H1 (cell line): ENCODE data around the gene MTMR8.

Source experiments
- EZH2 ChIP-seq: fragments of 200-600 bp; sonication (generic); IDR thresholded peaks from 2 replicates; pipeline ENCODE4 v1.7.1; 2012; ENCODE audit warnings: low read depth, mild to moderate bottlenecking, moderate library complexity, low read length, inconsistent platforms; ENCODE audit not compliant: severe bottlenecking
- KDM1A ChIP-seq: fragments of 200-600, 300-600 bp; sonication (generic); IDR thresholded peaks from 2 replicates; pipeline ENCODE4 v1.7.1; 2016; ENCODE audit warnings: mild to moderate bottlenecking, low read length, borderline replicate concordance
- POU5F1 ChIP-seq: IDR thresholded peaks from 2 replicates; pipeline ENCODE4 v1.6.1; 2011; ENCODE audit warnings: low read depth, mild to moderate bottlenecking, low read length, moderate library complexity
- SIRT6 ChIP-seq: IDR thresholded peaks from one replicate; pipeline ENCODE4 v1.7.1; 2012; ENCODE audit warnings: low read length, inconsistent platforms
- TF ChIP-seq, protein P1 (sequence below), 3 experiments: IDR thresholded peaks; 1 replicate in 2 of 3; 2 replicates in 1 of 3; pipeline versions ENCODE4 v1.5.1 to v1.6.1; 2011; ENCODE audit warnings: low read length in 3 of 3, mild to moderate bottlenecking in 3 of 3, inconsistent platforms in 2 of 3, low read depth in 1 of 3, moderate library complexity in 1 of 3; ENCODE audit not compliant: insufficient read depth in 1 of 3; ENCODE audit errors: control extremely low read depth in 1 of 3

DNA sequence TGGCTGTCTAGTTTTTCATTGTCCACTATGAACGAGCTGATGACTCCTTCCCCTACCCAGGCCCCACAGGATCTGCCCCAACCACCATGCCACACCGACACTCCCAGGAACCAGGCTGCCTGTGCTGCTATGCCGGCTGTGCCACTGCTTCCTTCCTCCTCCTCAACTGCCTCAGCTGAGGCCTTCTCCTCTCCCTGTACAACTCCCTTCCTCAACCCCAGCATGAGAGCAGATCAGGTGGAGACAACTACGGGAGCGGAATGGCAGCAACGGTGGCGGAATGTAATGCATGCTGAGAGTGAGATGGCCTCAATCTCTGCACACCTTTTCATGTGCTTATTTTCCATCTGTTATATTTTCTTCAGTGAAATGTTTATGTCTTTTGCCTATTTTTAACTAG is 88.5 kb downstream of the MTMR8 start:
- TF ChIP-seq, protein P1, sequence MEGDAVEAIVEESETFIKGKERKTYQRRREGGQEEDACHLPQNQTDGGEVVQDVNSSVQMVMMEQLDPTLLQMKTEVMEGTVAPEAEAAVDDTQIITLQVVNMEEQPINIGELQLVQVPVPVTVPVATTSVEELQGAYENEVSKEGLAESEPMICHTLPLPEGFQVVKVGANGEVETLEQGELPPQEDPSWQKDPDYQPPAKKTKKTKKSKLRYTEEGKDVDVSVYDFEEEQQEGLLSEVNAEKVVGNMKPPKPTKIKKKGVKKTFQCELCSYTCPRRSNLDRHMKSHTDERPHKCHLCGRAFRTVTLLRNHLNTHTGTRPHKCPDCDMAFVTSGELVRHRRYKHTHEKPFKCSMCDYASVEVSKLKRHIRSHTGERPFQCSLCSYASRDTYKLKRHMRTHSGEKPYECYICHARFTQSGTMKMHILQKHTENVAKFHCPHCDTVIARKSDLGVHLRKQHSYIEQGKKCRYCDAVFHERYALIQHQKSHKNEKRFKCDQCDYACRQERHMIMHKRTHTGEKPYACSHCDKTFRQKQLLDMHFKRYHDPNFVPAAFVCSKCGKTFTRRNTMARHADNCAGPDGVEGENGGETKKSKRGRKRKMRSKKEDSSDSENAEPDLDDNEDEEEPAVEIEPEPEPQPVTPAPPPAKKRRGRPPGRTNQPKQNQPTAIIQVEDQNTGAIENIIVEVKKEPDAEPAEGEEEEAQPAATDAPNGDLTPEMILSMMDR (IDR thresholded peaks at IDR 0.05; ENCODE audit: control extremely low read depth in 1 of 3, insufficient read depth in 1 of 3, low read depth in 1 of 3, low read length in 3 of 3): no peak
- TF ChIP-seq POU5F1: no peak
- TF ChIP-seq EZH2: no peak
- TF ChIP-seq KDM1A: no peak
- TF ChIP-seq SIRT6: no peak
